ENCODE results near the gene TMEM128. TPM values are rescaled to one million over a fixed set of nuclear protein-coding genes. Genes with fewer than 3 reads are reported as not detected.

TMEM128 gene
- total and polyA plus RNA-seq, 2 of the 13 experiments (the other 11 are each of a cell fraction or from before 2014, with no cell fraction given) = 19.4 to 27.9 TPM

DNA sequence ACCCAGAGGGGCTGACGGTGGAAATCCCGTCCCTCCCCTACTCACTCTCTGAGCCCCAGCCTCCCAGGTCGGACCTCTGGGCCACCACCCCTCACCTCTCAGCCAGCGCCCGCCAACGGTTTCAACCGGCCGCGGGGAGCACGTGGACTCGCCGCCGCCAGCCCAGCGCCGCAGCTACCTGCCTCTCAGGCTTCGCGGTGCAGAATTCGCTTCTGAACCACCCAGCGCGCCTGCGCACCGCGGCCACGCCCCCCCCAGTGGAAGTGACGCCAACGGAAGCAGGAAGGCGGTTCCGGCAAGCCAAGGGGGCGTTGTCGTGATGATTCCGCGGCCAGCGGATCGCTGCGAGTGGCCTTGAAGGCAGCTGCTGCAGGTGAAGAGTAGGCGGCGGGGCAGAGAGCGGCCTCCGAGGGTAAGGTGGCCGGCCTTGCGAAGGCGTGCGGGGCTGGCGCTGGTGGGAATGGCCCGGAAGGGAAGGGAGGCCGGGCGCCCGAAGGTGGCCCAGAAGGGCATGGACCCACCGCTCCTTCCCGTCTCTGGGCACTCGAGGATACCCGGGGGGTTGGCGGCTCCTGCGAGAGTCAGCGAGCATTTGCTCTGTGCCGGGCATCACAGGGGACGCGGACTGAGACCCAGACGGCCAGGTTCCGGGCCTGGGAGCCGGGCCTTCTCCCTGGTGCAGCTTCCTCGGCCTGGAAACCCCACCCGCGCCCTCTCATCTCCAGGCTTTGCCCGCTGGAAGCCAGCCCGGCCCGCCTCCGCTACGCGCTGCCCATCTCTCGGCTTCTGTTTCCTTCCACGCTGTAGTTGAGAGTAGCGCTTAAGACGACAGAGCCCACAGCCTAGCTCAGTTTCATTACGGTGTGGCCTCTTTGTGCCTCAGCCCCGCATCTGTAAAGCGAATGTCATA lies 42.2 kb upstream of the TMEM128 start, which contains the start of the genes LYAR and ZBTB49 (continued):
- TF ChIP-seq, protein P1, sequence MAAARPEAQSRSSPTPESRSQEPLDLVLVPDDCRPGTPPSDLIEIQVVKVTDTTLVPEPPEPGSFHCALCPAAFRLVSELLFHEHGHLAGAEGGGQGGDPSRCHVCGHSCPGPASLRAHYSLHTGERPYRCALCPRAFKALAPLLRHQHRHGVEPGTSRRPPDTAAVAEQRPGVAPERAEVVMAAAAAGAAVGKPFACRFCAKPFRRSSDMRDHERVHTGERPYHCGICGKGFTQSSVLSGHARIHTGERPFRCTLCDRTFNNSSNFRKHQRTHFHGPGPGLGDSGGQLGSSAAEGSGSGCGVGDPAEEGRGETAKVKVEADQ (CRISPR knock-in tag; IDR thresholded peaks at IDR 0.05; ENCODE audit: borderline replicate concordance) = peak; percentile 78
- TF ChIP-seq ZNF619 (CRISPR knock-in tag; IDR thresholded peaks at IDR 0.05) (peak; percentile 80; the same call in 1 of the 2 replicates), ZNF503 (CRISPR knock-in tag; IDR thresholded peaks at IDR 0.05) (no peak), ZNF337 (CRISPR knock-in tag; IDR thresholded peaks at IDR 0.05; ENCODE audit: borderline replicate concordance, low read depth) (peak; percentile 92; the same call in 1 of the 2 replicates), ATM (IDR thresholded peaks at IDR 0.05; ENCODE audit: borderline replicate concordance) (no peak), SETDB1 (CRISPR knock-in tag; IDR thresholded peaks at IDR 0.05; ENCODE audit: borderline replicate concordance) (no peak), ZNF703 (CRISPR knock-in tag; IDR thresholded peaks at IDR 0.05; ENCODE audit: borderline replicate concordance) (no peak), NCOA2 (CRISPR knock-in tag; IDR thresholded peaks at IDR 0.05) (0 out of 2 replicates have a peak, but pooled peaks have one; percentile 7), CHD4 (IDR thresholded peaks at IDR 0.05; ENCODE audit: borderline replicate concordance, low read length) (no peak), KLF15 (CRISPR knock-in tag; IDR thresholded peaks at IDR 0.05; ENCODE audit: borderline replicate concordance) (peak; percentile 56; the same call in 1 of the 2 replicates), ZNF768 (CRISPR knock-in tag; IDR thresholded peaks at IDR 0.05) (peak; percentile 40; the same call in 1 of the 2 replicates), UBTF (CRISPR knock-in tag; IDR thresholded peaks at IDR 0.05) (peak; percentile 89), GATAD1 (CRISPR knock-in tag; IDR thresholded peaks at IDR 0.05) (peak; percentile 94), JUN (CRISPR knock-in tag; IDR thresholded peaks at IDR 0.05) (no peak), TEAD3 (CRISPR knock-in tag; optimal IDR thresholded peaks at IDR 0.05; ENCODE audit: borderline replicate concordance) (peak; percentile 61), ELF3 (CRISPR knock-in tag; IDR thresholded peaks at IDR 0.05) (peak; percentile 59), PREB (CRISPR knock-in tag; IDR thresholded peaks at IDR 0.05) (no peak), PITX1 (CRISPR knock-in tag; IDR thresholded peaks at IDR 0.05) (peak; percentile 11; the same call in 1 of the 2 replicates), ZNF564 (CRISPR knock-in tag; IDR thresholded peaks at IDR 0.05) (peak; percentile 81), NCOR1 (IDR thresholded peaks at IDR 0.05; ENCODE audit: borderline replicate concordance, low read length) (0 out of 2 replicates have a peak, but pooled peaks have one; percentile 8)
- TF ChIP-seq, protein P2, sequence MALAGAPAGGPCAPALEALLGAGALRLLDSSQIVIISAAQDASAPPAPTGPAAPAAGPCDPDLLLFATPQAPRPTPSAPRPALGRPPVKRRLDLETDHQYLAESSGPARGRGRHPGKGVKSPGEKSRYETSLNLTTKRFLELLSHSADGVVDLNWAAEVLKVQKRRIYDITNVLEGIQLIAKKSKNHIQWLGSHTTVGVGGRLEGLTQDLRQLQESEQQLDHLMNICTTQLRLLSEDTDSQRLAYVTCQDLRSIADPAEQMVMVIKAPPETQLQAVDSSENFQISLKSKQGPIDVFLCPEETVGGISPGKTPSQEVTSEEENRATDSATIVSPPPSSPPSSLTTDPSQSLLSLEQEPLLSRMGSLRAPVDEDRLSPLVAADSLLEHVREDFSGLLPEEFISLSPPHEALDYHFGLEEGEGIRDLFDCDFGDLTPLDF (CRISPR knock-in tag; IDR thresholded peaks at IDR 0.05) = no peak

Measured in HepG2 (cell line).